Ovary (tissue), 3 donors: ENCODE results near the gene MYMK.

Source experiments
- CTCF ChIP-seq, 3 donors: fragments of 450-650 bp in 2 of 3; fragments of 200-600 bp in 1 of 3; IDR thresholded peaks; one replicate each; pipeline versions ENCODE4 v1.5.1 to v1.8.0; 2016 to 2022; ENCODE audit warnings: antibody characterized with exemption in 3 of 3, mild to moderate bottlenecking in 1 of 3
- POLR2A ChIP-seq: fragments of 450-650 bp; IDR thresholded peaks from one replicate; pipeline ENCODE4 v1.6.1; 2017; ENCODE audit warnings: antibody characterized with exemption, mild to moderate bottlenecking, moderate library complexity
- donor health status: DM: no; HTN: no; CAD: no.

- TF ChIP-seq CTCF (IDR thresholded peaks at IDR 0.05) (no peak), POLR2A (no peak)
Measured at GRCh38 chr9:133464638-133465037, 60.1 kb downstream of the MYMK start.
